GM19455 (cell line): Measurements from ENCODE around the gene CFAP20DC.
"Not testable (repeated sequence)": the region's sequence is repeated elsewhere in the genome, so short reads cannot be mapped to it uniquely, and the experiment has no call there.

Source experiments
- ATAC-seq: cut with Tn5 transposase; IDR thresholded peaks from one replicate; pipeline ENCODE4 v1.9.1; 2021; ENCODE audit not compliant: unreplicated experiment

CFAP20DC gene

GRCh38 chr3:58967866-58968265, 82.0 kb downstream of the CFAP20DC start:
- ATAC-seq = not testable (repeated sequence)

- ATAC-seq = no peak
Measured at GRCh38 chr3:58965865-58966264, 84.0 kb downstream of the CFAP20DC start.

- ATAC-seq = no peak
Measured at GRCh38 chr3:58963928-58964503, 85.8 kb downstream of the CFAP20DC start.

- no peak for ATAC-seq
Measured at GRCh38 chr3:58962816-58963215, 87.0 kb downstream of the CFAP20DC start.

GRCh38 chr3:58962040-58962651, 87.7 kb downstream of the CFAP20DC start:
- ATAC-seq = no peak

GRCh38 chr3:58955308-58955707, 94.5 kb downstream of the CFAP20DC start:
- ATAC-seq = no peak

- ATAC-seq = no peak
Measured at GRCh38 chr3:58953288-58953687, 96.5 kb downstream of the CFAP20DC start.

GRCh38 chr3:58952128-58952917, 97.5 kb downstream of the CFAP20DC start:
- ATAC-seq = no peak

GRCh38 chr3:58948018-58948417, 101.8 kb downstream of the CFAP20DC start:
- no peak for ATAC-seq

- ATAC-seq = no peak
Measured at GRCh38 chr3:58946875-58947274, 103.0 kb downstream of the CFAP20DC start.

- no peak for ATAC-seq
Measured at GRCh38 chr3:58938057-58938456, 111.8 kb downstream of the CFAP20DC start.

- no peak for ATAC-seq
Measured at GRCh38 chr3:58924578-58924977, 125.2 kb downstream of the CFAP20DC start.

- ATAC-seq = no peak
Measured at GRCh38 chr3:58900386-58900785, 149.4 kb downstream of the CFAP20DC start.

GRCh38 chr3:58899953-58900298, 149.9 kb downstream of the CFAP20DC start:
- peak; percentile 18 for ATAC-seq

GRCh38 chr3:58899159-58899952, 150.5 kb downstream of the CFAP20DC start:
- peak; percentile 73 for ATAC-seq

GRCh38 chr3:58898513-58898912, 151.3 kb downstream of the CFAP20DC start:
- no peak for ATAC-seq

GRCh38 chr3:58897646-58898045, 152.2 kb downstream of the CFAP20DC start:
- ATAC-seq = no peak

- not testable (repeated sequence) for ATAC-seq
Measured at GRCh38 chr3:58895678-58896077, 154.1 kb downstream of the CFAP20DC start.

- not testable (repeated sequence) for ATAC-seq
Measured at GRCh38 chr3:58892526-58892925, 157.3 kb downstream of the CFAP20DC start.

- no peak for ATAC-seq
Measured at GRCh38 chr3:58888087-58888486, 161.7 kb downstream of the CFAP20DC start.

GRCh38 chr3:58884453-58884852, 165.4 kb downstream of the CFAP20DC start:
- no peak for ATAC-seq
